HEK293 (cell line): ENCODE data around the gene SEC24B.

ENCODE experiments used
- PATZ1 ChIP-seq: fragments of 450-650 bp; formaldehyde crosslinking; IDR thresholded peaks from 2 replicates; pipeline ENCODE4 v1.5.1; 2016; ENCODE audit warnings: missing biosample characterization, missing genetic modification characterization
- ZNF830 ChIP-seq: fragments of 450-650 bp; IDR thresholded peaks from 2 replicates; pipeline ENCODE4 v1.5.0; 2018; ENCODE audit warnings: missing biosample characterization, missing genetic modification characterization, low read depth, mild to moderate bottlenecking, moderate library complexity
- ZSCAN16 ChIP-seq: fragments of 450-650 bp; formaldehyde crosslinking; IDR thresholded peaks from 2 replicates; pipeline ENCODE4 v1.5.1; 2016; ENCODE audit warnings: missing biosample characterization, missing genetic modification characterization
- TF ChIP-seq, protein P1 (sequence below): fragments of 450-650 bp; formaldehyde crosslinking; IDR thresholded peaks from 2 replicates; pipeline ENCODE4 v1.5.1; 2016; ENCODE audit warnings: missing biosample characterization, missing genetic modification characterization

- TF ChIP-seq, protein P1, sequence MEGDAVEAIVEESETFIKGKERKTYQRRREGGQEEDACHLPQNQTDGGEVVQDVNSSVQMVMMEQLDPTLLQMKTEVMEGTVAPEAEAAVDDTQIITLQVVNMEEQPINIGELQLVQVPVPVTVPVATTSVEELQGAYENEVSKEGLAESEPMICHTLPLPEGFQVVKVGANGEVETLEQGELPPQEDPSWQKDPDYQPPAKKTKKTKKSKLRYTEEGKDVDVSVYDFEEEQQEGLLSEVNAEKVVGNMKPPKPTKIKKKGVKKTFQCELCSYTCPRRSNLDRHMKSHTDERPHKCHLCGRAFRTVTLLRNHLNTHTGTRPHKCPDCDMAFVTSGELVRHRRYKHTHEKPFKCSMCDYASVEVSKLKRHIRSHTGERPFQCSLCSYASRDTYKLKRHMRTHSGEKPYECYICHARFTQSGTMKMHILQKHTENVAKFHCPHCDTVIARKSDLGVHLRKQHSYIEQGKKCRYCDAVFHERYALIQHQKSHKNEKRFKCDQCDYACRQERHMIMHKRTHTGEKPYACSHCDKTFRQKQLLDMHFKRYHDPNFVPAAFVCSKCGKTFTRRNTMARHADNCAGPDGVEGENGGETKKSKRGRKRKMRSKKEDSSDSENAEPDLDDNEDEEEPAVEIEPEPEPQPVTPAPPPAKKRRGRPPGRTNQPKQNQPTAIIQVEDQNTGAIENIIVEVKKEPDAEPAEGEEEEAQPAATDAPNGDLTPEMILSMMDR (tag by site-specific recombination): no peak
- TF ChIP-seq PATZ1 (tag by site-specific recombination) (no peak), ZSCAN16 (tag by site-specific recombination) (no peak), ZNF830 (tag by site-specific recombination) (no peak)
Measured at GRCh38 chr4:109589119-109589518, 155.5 kb downstream of the SEC24B start.
